Kidney capillary endothelial cell (primary cell): ENCODE measurements around the gene MATN1.
"Not testable (repeated sequence)": the region's sequence is repeated elsewhere in the genome, so short reads cannot be mapped to it uniquely, and the experiment has no call there.

Source experiments
- DNase-seq: peaks from one replicate; pipeline ENCODE4 v3.0.0-alpha.2; 2018; ENCODE audit warnings: low spot score

The MATN1 gene

DNA sequence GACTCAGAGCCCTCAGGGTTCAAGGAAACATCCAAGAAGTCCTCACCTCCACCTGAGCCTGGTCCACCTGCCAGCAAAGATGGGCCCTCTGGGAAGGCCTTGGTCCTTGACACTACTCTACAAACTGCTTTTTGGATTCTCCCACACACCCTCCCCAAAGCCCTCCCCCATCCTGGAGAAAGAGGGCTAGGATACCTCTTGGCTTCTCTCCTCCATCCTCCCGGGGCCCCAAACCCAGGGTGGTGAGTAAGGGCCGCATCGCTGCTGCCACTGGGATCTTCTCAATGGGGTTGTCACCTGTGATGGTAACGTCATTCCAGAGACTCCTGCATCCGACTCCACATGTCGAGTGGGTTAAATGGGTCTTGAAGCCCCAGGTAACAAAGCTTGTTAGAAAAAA lies 26.6 kb downstream of the MATN1 start:
- DNase-seq = no peak

DNA sequence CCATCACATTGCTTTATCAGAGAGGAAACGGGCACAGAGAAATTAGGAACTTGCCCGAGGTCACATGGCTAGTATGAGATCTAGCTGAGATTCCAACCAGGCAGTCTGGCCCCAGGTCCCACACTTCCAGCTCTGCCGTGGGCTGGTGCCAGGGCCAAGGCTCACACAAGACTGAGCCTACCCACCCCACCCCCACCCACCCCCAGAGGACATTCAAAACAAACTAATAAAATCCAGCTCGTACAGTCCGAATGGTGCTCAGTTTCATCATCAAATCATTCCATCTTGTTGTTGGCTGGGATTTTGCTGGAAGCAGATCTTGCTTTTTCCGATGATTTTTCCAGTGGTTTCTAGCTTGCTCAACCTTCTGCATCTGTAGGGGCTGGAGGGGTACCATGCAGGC lies 27.9 kb downstream of the MATN1 start:
- no peak for DNase-seq

DNA sequence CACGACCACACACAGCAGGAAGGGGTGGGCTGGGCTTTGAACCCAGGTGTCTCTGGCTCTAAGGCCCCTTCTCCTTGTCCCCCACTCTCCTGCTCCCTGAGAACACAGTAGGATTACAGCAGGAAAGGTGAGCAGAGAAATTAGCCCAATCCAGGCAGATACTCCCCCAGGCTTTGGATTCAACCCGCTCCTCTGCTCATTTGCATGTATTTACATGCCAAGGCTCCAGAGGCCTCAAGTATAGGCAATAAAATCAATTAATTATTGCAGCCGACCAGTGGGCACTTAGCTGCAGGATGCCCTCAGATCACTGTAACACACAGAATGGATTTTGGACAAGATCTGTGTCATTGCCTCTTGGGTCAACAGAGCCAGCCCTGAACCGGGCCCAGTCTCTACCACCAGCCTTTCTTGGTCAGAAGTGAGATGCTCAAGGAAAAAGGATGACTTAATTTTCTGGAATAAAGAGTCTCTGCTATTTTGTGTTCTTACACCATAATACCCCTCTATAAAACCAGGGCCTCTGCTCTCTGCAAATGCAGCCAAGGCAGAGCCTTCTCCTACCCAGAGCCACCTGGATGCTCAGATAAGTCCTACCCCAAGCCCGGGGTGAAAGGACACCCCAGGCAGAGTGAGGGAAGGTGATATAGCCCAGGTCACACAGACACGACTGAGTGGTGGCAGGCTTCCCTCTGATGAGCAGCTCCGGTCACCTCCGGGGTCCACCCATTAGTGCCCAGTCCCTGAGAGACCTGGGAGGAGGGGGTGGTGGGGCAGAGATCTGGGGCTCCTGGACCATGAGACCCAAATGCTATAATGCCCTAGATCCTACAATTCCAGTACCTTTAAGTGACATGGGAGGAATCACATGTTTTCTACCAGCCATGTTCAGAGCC lies 28.9 kb downstream of the MATN1 start:
- no peak for DNase-seq

DNA sequence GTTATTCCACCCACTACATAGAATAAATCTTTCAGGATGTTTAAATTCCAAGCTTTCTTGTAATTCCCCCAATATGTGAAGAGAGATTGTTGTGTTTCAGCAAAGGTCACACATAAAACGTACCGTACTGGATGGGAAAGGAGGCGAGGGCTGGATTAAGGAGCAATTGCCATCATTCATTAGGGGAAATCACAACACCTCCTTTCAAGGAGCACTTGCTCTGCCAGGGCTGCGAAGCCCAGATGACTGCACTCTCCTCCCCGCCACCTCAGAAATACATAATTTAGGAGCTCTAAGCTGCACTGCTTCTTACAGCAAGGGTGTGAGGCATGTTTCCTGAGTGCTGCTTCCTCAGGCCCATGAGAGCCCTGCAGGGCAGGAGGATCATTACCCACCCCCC lies 29.6 kb downstream of the MATN1 start:
- DNase-seq = no peak

DNA sequence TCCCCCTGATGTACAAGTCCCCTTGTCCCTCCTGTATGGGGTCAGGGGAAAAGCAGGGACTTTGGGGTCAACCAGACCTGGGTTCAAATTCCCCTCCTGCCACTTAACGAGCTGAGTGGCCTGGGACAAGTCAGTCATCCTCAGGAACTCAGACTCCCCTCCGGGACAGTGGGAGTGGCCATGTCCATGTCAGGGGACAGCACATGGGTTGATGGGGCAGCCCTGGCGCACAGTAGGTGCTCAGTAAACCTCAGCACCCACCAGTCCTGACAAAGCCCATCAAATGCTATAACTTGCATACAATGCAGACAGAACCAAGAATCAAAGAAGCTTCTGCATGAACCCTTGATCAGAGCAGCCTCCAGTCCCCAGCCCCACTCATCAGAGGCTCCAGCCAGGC lies 30.0 kb downstream of the MATN1 start:
- DNase-seq = no peak

DNA sequence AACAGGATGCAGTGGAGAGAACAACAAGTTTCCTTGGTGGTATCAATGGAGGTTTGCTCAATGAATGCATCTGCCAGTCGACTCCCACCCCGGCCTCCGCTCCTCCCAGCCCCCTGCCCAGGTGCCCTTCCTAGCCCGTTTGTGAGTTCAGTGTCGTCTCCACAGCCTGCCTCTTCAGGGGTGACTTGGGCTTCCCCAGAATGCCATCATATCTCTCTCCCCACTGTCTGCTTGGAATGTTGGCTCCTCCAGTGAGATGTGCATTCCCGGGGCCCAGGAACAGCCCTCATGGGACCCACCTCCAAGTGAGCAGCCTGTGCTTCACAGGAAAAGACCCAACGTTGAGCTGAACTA lies 30.5 kb downstream of the MATN1 start:
- no peak for DNase-seq

DNA sequence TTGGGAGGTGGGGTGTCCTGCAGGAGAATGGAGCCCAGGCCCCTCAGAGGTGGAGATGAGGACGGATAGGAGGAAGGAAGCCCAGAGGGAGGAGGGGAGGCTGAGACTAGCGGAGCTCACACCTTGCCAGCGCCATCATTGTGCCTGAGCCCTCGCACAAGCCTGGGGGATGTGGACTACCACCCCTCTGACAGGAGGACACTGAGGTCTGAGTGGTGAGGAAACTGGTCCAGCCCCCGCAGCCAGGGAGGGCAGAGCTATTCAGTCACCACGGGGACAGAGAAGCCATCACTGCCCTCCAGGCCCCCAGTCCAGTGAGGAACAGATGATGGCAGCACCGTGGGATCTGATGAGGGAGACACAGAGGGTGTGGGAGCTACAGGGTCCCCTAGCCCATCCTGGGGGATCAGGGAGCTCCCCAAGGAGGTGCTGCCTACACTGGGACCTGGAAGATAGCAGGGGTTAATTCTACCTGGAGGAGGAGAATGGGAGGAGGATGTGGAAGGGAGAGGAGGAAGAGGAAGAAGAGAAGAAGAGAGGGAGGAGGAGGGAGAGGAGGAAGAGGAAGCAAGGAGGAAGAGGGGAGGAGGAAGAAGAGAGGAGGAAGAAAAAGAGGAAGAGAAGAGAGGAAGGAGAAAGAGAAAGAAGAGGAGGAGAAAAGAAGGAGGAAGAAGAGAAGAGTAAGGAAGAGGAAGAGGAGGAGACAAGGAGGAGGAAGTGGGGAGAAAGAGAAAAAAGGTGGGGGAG lies 31.0 kb downstream of the MATN1 start:
- DNase-seq = no peak

DNA sequence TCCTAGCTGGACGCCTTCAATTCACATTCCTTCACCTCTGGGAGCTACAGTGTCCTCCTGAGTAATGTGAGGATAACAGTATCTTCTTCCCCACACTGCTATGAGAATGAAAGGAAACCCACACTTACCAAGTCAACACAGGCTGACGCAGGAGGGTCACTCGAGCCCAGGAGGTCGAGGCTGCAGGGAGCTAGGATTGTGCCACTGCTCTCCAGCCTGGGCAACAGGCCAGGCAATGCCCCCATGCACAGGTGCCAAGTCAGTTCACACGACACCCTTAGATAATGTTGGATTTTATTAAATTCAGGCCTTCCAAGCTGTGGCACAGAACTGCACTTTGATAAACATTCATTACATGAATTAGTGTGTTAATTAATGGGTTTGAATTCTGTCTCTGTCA lies 31.9 kb downstream of the MATN1 start:
- no peak for DNase-seq

DNA sequence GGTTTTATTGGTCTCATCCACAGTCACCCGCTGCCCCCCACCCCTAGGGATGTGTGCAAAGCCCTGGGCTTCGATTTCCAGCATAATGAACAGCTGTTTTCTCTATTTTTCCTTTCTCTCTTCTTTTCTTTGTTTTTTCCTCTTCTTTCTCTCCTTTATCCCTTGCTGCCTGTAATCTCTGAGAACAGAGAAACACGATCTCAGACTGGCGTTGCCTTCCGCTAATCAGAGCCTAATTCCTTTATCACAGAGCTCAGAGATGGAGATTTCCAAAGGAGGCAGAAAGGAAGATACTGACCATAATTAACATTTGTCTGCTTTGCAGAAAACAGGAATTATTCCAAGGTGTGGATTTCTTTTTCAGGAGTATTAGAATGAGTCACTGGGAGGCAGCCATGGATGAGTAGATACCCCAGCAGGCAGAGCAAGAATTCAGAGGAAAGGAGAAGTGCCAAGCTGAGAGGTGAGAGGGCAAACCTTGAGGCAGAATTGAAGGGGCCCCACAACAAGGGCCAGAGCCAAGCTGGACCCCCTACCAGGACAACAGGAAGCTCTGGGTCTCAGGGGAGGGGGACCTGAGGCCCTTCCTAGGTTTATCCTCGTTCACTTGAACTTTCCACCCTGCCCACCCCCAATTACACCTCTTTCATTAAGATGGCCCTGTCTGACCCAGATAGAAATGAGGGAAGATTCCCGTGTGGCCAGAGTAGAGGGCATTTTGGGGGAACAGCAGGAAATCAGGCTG lies 33.3 kb downstream of the MATN1 start:
- DNase-seq = no peak

DNA sequence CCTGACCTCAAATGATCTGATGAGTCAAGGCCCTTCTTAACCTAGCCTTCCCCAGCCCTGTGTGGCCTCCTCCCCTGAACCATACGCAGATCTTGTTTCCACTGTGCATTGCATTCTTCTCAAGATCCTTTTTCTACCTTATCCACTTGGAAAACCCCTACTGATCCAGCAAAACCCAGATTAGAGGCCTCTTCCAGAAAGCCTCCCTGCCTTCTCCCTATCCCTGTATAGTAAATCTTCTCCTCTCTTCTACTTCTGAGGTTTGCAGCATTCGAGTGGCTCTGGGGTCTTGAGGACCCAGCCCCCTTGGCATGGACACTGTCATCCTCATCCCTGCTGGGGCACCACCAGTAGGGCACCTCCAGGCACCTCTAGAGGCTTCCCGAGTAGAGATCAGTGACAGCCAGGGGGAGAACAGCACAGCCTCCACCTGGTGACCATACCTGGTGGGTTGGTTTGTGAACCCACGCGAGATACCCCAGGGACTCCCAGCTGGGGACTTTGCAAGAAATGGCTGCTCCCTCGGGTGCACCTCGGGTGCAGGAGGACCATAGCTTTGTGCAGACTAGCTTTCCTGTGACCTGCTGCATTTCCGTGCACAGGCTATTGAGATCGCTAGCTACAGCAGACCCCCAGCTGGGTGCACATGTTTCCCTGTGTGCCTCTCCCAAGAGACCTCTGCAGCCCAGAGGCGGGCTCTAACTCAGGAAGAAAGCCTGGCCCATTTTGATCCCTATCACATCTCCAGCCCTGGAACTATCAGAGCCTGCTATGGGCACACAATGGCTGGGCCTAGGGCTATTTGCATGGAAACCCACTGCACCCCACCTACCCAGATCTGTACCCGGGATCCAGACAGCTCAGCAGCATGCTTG lies 34.2 kb downstream of the MATN1 start:
- no peak for DNase-seq

DNA sequence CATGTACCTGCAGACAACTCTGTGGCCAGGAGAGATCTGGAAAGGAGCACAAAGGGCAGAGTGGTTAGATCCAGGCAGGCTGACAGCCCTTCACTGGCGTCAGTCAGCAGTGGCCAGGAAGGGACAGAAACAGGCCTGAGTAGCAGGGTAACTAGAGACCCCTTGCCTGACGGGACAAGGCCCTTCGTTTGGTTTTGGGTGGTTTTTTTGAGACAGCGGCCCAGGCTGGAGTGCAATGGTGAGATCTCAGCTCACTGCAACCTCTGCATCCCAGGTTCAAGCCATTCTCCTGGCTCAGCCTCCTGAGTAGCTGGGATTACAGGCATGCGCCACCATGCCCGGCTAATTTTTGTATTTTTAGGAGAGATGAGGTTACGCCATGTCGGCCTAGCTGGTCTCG lies 34.9 kb downstream of the MATN1 start:
- DNase-seq = not testable (repeated sequence)

DNA sequence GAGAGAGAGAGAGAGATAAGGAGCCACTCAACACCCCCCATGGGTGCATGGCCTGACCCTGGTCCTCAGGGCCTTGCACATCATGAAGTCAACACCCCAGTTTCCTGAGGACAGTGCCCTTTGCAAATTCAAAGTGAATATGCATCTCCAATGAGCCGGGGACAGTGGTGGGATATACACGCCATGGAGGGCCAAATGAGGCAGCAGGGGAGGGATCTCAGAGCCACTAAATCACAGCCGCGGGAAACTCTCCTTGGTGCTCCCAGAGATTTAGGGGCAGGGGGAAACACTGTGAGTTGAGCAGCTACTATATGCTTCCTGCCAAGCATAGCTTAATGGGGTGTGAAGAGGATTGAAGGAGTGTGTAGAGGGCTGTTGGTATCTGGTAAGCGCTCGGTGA lies 35.5 kb downstream of the MATN1 start:
- DNase-seq = no peak

DNA sequence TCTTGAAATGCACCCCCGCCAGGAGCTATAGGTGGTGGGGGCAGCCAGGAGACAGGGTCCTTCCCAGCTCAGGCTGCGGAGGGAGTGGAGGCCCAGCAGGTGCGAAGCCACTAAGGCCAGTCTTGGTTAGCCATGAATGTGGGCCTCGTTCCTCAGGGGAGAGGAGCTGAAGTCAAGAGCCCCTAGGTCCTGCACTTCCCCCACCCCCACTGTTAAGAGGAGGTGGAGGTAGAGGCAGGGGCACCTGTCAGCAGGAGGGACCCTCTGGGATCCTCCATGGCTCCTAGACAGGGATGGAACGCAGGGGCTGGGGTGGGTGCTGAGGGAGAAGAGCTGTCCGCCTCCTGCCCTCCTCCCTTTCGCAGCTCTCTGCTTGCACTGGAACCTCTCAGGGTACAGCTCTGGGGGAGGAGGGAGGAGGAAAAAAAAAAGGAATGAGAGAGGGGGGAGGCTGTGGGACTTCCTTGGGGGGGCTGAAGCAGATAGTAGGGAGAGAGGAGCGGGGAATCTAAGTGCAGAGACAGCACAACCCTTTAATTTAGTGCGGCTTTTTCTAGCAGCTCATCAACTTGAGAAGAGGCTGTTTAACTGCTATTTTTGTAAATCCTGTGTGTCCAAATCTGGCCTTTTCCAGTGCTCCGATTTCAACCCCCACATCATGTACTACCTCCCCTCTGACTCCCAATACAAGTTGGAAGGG lies 37.0 kb downstream of the MATN1 start:
- DNase-seq = no peak

DNA sequence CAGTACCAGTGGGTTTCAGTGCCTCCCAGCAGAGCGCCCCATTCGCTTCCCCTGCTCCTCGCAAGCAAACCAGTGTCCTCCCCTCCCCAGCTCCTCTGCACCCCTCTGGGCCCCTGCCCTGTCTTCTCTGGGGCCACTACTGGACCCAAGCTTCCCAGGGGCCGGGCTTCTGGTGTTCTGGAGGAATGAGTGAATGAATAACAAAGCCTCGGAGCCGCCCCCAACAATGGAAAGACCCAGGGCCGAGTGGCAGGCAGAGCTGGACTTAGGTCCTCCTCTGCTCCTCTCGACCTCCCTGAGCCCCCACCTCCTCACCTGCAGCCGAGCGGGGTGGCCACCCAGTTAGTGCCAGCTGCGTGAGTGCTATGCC lies 37.6 kb downstream of the MATN1 start:
- no peak for DNase-seq

DNA sequence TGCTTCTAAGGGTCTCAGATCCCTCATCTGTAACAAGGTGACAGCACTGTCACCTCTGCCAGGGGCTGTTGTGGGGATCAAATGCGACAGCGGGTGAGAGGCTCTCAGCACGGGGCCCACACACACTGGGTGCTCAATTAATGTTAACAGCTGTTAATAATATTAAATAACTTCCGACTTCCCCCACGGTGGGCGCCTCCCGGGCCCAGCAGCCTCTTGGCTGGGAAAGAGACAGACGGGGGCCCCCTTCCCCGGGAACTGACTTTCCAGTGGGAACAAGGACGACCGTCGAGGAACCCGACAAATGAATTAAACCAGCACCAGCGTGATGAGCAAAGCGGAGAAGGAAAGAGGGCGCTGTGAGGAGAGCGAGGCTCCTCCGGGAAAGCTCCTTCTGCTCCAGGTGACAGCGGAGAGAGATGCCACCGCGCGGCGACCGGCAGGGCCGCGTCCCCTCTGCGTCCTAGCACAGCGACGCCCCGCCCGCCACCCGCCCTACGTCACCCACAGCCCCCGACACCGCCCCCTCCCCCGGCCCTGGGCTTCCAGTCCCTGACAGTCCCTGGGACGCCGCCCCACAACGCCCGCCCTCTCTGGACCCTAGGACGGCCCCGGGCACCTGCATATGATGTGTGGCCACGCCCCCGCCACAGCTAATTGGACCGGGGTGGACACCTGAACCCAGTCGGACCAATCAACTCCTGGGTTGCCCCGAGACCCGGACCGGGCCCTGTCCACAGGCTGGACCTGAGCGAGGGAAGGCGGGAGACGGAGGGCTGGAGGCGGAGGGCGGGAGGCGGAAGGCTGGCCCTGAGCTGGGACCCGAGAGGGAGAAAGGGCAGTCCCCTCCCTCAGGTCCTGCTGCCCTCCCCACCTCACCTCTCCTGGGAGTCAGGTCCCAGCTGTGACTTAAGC lies 38.2 kb downstream of the MATN1 start:
- DNase-seq = no peak

DNA sequence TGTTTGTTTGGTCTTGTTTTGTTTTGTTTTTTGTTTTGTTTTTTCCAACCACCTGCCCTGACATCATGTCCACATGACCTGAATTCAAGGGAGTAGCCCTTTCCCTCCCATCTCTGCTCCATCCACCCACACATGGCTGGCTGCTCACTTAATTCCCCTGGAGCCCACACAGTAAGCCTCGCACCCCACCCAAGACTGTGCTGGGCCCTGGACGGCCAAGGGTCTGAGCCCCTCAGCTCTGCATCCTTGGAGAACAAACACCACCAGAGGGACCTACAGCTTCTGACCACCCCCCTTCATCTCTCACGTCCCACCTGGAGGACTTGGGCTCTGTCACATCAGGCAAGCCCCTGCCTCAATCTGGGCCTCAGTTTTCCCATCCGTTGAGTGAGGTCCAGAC lies 39.1 kb downstream of the MATN1 start:
- DNase-seq = no peak

DNA sequence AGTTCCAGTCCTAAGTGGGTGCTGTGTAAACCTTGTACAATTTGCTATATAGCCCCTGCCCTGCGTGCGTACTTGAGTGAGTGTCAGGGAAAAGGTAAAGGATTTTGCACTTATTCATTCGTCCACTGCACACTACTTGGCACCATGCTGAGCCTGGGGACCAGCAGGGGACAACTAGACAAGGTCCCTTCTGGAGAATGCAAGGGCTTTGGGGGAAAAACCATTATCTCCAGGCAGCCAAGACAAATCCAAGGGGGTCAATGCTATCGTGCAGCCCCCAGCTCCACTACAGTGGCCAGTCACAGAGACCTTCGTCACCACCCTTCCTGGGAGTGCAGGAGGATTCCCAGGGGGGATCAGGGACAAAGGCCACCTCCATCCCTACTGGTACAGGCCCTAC lies 39.7 kb downstream of the MATN1 start:
- DNase-seq = no peak

DNA sequence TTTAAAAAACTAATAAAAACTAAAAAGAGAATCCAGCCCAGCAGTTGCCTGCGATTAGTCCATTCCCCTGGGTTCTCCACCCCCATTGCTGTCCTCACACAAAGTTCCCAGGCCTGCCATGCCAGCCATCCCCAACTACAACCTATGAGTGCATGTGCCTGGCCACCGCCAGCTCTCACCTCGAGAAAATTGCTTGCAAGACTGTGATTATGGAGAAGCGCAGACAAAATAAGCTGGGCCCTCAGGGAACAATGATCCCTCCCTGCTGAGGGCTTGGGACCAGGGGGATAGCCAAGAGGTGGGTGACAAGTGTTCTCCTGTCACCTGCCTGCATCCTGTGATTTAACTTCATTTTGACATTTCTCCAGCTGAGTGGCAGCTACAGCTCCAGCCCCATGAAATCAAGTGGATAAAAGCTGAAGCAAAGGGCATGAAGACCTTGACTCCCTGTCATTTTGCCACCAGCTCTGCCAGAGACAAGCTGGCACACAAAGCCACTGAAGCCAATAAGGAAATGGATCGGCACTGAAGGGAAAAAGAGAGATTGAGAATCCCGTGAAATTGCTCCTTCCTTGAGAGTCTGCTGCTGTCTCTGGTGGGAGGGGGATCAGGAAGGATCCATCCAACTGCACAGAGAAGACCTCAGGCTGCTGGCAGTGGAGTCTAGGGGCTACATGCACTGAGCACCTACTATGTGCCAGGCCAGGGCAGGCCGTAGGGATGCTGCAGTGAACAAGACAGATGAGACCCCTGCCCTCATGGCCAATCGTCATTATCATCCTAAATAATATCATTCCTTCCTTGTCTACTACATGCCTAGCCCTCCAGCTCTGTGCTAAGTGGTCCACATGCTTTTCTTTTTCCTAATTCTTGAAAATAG lies 40.7 kb downstream of the MATN1 start:
- DNase-seq = no peak

DNA sequence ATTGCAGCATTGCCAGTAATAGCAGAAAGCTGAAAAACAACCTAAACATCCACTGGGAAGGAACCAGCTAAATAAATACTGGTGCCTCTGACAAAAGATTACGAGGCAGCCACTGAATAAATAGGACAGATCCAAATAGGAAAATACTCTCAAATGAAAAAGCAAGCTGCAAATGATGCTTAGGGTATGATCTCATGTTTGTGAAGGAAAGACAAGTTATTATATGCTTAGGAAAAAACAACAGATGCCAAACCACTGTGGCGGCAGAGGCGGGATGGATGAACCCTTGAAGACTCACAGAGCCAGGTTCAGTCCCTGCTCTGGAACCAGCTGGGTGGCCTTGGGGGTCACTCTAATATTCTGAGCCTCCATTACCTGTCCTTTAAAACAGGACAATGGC lies 41.6 kb downstream of the MATN1 start:
- DNase-seq = no peak
